GM10248 (cell line): ENCODE measurements around the gene AMOTL2.

Experiments used
- CTCF ChIA-PET: fragments of 300-600 bp; sonication (Branson Sonifier 250); formaldehyde crosslinking; extraction: SDS; loops from one replicate; lab custom pipeline; 2021; ENCODE audit warnings: antibody characterized with exemption; lab: Yijun Ruan, JAX
- POLR2A ChIA-PET: fragments of 350-650 bp; sonication (Branson Sonifier 250); formaldehyde crosslinking; extraction: SDS; loops from one replicate; lab custom pipeline; 2020; ENCODE audit warnings: antibody characterized with exemption; lab: Yijun Ruan, JAX
- DNase-seq: peaks from one replicate; pipeline ENCODE4 v3.0.0; 2012; ENCODE audit errors: extremely low spot score
- TF ChIP-seq, protein P1 (sequence below): IDR thresholded peaks from 2 replicates; pipeline ENCODE4 v1.5.1; 2012; ENCODE audit warnings: mild to moderate bottlenecking, low read depth; ENCODE audit errors: extremely low read depth, missing control alignments, control extremely low read depth

Gene AMOTL2

DNA sequence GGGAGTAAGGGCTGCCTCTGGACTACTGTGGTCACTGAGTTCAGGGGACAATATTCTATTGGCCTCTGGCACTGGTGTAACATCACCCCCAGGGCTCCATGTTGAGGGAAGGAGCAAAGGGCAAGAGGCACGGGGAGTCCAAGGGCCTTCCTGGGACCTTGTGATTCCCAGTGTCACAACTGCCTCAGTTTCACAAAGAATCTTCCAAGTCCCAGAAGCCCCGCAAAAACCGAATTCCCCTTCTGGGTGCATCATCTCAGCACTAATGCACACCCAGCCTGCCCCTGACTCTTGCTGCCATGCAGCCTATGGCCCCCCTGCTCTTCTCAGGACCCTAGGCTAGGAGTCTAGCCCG is 5.5 kb downstream of the AMOTL2 start:
- CTCF ChIA-PET = interaction anchor here (1.0 kb wide), 1 partner anchor 26 kb away, joined by 3 read pairs; no protein-coding TSS in a partner anchor
- POLR2A ChIA-PET = no interaction called here
- TF ChIP-seq, protein P1, sequence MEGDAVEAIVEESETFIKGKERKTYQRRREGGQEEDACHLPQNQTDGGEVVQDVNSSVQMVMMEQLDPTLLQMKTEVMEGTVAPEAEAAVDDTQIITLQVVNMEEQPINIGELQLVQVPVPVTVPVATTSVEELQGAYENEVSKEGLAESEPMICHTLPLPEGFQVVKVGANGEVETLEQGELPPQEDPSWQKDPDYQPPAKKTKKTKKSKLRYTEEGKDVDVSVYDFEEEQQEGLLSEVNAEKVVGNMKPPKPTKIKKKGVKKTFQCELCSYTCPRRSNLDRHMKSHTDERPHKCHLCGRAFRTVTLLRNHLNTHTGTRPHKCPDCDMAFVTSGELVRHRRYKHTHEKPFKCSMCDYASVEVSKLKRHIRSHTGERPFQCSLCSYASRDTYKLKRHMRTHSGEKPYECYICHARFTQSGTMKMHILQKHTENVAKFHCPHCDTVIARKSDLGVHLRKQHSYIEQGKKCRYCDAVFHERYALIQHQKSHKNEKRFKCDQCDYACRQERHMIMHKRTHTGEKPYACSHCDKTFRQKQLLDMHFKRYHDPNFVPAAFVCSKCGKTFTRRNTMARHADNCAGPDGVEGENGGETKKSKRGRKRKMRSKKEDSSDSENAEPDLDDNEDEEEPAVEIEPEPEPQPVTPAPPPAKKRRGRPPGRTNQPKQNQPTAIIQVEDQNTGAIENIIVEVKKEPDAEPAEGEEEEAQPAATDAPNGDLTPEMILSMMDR = no peak
- DNase-seq = no peak

DNA sequence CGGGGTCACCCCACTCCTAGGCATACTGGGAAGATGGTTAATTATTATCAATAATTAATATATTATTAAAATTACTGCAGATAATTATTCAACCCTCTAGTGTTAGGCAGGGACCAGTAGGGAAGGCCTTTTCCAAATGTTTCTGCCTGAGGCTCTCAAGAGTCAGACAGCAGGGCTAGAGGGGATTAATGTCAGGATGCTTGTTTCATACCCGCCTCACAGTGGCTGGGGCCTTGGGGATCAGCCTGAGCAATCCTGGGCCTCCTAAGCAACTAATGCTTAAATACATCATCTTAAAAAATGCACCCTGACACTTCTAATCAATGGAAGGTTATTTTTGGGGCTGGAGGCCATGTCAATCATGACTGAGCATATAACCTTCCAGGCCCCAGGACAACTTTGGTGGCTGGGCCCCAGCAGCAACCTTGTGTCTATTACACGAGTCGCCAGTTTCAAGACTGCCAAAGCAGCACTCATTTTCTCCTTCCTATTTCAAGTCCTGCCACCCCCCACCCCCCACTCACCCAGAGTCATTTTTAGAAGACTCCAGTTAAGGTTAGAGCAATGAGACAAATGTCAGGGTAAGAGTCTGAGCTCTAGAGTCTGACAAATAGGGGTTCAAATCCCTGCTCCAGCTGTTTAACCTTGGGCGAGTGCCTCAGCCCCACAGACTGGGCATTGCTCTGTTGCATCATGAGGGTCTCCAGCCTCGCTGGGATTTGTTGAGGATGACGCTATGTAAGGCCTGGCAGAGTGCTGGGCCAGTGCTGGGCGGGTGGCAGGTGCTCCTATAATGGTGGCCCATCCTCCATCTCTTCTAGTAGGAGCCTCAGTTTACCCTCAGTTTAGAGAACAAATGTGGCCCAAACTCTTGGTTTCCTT is 6.1 kb downstream of the AMOTL2 start:
- ChIA-PET CTCF (interaction anchor here (1.0 kb wide), 1 partner anchor 26 kb away, joined by 3 read pairs; no protein-coding TSS in a partner anchor), POLR2A (no interaction called here)
- TF ChIP-seq, protein P1 = no peak
- no peak for DNase-seq

DNA sequence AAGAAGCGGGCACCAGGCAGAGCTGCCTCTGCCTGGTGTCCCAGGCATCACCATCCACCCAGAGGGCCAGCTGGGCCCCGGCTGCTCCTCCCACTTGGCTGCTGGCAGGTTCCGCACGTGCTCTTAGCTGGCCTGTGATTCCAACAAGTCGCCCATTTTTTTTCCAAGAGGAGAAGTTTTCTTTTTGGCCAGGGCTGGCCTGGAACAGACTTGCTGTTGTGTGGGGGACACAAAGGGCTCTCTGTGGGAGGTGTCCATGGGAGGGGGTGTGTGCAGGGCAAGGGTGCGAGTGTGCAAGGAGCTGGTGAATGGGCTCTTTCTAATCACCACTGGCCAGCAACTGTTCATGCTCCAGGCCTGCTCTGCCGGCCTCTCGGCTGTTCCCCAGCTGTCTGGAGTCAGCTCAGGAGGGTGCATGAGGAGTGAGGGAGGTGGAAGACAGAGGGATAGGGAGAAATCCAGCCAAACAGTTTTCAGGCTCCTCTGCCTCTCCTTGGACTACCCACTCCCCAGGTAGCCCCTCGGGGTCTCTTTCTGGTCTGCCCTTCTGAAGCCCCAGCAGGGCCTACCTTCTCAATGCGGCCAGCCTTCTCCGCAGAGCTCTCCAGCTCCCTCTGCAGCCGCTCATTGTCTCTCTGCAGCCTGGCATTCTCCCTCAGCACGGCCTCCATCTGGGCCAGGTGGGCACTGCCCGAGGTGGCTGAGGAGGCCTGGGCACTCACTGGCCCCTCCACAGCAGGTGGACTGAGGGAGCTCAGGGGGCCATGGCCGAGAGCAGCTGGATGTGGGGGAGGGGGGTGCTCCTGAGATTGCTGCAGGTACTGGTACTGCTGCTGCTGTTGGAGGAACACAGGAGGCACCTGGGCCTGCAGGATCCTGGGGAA is 7.1 kb downstream of the AMOTL2 start:
- DNase-seq = no peak
- ChIA-PET POLR2A (no interaction called here), CTCF (interaction anchor here (1.0 to 1.6 kb wide), 2 partner anchors 10 to 28 kb away, joined by 3 to 4 read pairs; no protein-coding TSS in a partner anchor)
- TF ChIP-seq, protein P1 = no peak

DNA sequence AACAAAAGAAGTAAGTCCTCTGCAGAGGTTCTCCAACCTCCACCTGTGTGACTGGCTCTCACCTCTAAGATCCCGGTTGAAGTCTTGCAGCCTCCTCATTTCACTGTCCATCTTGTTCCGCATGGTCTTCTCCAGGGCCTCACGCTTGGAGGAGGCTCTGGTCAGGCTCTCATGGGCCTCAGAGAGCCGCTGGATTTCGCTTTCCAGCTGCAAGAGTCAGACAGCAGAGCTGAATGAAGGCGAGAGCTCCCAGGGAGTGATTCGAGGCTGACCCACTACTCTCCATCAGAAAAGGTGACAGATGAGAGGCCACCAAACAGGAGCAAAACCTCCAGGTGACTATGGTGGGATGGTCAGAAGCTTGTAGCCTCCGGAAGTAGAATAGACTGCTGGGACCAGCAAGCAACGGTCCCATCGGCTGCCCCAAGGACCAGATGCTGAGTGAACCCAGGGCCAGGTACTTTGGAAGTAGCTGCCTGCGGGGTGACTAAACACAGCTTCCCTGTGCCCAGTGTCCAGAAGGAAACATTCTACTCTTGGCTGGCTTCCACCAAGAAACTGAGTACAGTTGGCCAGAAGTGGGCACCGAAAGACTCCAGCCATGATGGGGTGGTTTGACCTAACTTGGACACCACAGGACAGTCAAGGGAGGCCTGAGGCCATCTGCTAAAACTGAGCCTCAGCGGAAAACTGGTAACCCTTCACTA is 7.9 kb downstream of the AMOTL2 start:
- CTCF ChIA-PET = interaction anchor here (1.0 to 1.6 kb wide), 2 partner anchors 9 to 27 kb away, joined by 3 to 4 read pairs; no protein-coding TSS in a partner anchor
- POLR2A ChIA-PET = interaction anchor here (0.6 kb wide), 1 partner anchor 21 kb away, joined by 3 read pairs; no protein-coding TSS in a partner anchor
- no peak for DNase-seq
- TF ChIP-seq, protein P1 = no peak

DNA sequence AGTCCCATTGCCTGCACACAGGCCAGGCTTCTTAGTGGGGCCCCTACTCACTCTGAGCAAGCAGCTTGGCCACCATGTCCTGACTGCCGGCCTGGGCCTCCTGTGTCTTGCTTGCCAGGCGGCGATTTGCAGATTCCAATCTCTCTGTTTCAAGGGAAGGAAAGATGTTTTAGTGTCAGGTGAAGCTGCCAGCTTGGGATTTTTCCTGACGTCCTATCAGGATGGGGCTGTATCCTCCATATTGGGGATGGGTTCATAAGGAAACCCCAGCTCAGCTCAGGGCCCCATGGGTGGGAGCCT is 8.5 kb downstream of the AMOTL2 start:
- CTCF ChIA-PET = interaction anchor here (1.6 kb wide), 1 partner anchor 9 kb away, joined by 4 read pairs; no protein-coding TSS in a partner anchor
- POLR2A ChIA-PET = no interaction called here
- DNase-seq = no peak
- TF ChIP-seq, protein P1 = no peak
